ENCODE results near the gene SAXO2.

DNA sequence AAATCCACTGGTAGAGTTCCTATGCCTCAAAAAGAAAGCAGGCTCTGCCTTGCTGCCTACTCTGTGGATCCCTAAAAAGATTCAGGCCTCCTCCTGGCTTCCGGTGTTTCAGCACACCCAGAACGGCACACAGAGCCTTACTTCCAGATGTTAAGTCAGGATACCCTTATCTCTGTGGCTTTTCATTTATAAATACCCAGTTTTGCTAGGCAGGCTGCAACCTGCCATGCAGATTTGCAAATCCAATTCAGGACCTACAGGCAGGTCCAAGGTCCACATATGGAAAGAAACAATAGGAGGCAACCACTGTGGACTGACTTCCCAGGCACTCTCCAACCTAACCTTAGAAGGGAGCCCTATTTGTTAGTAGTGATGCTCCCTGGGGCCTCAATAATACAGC lies 30.8 kb upstream of the SAXO2 start:
- TF ChIP-seq, protein P1, sequence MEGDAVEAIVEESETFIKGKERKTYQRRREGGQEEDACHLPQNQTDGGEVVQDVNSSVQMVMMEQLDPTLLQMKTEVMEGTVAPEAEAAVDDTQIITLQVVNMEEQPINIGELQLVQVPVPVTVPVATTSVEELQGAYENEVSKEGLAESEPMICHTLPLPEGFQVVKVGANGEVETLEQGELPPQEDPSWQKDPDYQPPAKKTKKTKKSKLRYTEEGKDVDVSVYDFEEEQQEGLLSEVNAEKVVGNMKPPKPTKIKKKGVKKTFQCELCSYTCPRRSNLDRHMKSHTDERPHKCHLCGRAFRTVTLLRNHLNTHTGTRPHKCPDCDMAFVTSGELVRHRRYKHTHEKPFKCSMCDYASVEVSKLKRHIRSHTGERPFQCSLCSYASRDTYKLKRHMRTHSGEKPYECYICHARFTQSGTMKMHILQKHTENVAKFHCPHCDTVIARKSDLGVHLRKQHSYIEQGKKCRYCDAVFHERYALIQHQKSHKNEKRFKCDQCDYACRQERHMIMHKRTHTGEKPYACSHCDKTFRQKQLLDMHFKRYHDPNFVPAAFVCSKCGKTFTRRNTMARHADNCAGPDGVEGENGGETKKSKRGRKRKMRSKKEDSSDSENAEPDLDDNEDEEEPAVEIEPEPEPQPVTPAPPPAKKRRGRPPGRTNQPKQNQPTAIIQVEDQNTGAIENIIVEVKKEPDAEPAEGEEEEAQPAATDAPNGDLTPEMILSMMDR (IDR thresholded peaks at IDR 0.05): no peak
- no peak for TF ChIP-seq POLR2A (IDR thresholded peaks at IDR 0.05)

All from heart left ventricle (tissue), 13 donors.